Measurements from ENCODE around the gene ZNF425.
"Not testable (repeated sequence)": the region's sequence is repeated elsewhere in the genome, so short reads cannot be mapped to it uniquely, and the experiment has no call there.

The ZNF425 gene

DNA sequence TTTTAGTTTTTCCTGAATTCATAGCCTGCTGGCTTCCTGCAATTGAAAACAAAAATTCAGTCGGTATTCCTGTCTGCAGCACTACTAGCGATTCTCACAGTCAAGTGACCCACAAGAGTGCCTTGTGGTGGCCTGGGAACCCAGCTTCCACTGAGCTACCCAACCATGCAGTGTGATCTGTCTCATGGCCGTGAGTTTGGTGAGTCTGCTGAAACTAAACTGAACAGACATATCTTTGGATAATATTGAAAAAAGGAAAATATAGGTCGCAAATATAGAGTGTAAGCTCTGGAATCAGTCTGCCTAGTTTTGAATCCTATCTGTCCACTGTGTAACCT lies 53.7 kb downstream of the ZNF425 start:
- no peak for FAIRE-seq

DNA sequence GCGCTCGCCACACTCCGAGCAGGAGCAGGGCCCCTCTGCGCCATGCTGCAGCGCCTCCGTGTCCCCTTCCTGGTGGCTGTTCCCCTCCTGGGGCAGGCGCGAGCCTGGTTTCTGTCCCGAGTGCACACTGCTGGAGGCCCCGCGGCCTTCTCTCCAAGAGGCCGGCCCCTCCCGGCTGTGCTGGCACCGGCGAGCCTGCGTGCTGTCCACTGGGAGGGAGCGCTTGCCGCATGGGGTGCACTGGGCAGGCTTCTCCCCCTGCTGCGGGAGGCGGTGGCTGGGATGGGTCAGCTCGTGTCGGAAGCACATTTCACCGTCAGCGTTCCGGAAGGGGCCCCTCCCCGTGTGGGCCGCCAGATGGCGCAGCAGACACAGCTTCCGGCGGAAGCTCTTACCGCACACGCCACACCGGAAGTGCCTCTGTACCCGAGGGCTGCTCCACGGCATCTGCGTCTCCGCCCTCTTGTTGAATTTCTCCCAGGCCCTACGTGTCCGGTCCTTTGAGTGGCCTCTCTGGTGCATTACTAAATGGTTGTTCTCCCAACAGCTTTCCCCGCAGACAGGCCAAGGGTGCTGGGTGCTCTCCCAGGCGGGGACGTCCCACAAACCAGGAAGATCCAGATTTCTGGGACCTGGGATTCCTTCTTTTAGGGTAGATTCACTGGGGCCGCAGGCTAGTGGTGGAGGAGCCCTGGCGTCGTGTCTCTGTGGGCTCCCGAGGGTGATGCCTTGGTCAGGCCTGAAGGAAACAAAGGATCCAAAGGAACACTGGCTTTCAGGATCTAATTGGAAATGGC lies 54.3 kb downstream of the ZNF425 start:
- no peak for FAIRE-seq

GRCh38 chr7:149071182-149071635 lies 54.9 kb downstream of the ZNF425 start:
- no peak for FAIRE-seq

GRCh38 chr7:149070372-149071125 lies 55.6 kb downstream of the ZNF425 start:
- FAIRE-seq: no peak

- FAIRE-seq: no peak
Measured at GRCh38 chr7:149067869-149068268, 58.3 kb downstream of the ZNF425 start.

DNA sequence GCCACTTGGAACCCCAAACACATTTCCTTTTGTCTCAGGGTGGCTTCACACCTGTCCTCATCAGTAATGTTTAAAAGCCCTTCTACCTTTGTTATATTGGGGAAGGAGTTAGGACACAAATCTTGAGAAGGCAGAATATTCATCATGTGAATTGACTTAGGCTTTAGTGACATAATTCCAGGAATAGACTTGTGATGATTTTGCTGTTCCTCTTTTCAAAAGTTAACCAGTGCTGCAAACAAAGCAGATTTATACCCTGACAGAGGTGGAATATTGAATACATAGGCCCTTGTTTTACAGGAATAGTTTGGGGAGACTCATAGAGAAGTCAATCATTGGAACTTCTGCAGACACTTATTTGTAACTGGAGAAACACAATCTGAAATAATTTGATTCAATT lies 62.6 kb downstream of the ZNF425 start:
- FAIRE-seq: no peak

DNA sequence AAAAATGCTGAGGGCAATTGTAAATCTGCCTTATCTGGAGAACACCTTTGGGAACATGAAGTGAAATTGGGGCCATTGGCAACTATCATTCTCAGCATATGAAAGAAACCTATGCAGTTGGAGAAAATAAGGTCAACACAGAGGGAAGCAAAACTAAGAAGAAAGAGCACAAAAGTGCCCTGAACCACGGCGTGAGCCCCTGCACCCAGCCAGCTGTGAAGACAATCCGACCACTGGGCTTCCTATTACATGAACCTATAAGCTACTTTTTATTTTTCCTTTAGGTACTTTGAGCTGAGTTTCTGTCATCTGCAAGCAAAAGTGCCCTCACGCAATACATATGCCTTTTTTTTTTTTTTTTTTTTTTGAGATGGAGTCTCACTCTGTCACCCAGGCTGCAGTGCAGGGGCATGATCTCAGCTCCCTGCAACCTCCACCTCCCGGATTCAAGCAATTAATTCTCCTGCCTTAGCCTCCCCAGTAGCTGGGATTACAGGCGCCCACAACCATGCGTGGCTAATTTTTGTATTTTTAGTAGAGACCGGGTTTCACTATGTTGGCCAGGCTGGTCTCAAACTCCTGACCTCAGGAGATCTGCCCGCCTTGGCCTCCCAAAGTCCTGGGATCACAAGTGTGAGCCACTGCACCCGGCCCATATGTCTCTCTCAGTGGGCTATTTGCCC lies 63.8 kb downstream of the ZNF425 start:
- not testable (repeated sequence) for FAIRE-seq

GRCh38 chr7:149060156-149060555 lies 66.0 kb downstream of the ZNF425 start:
- no peak for FAIRE-seq

GRCh38 chr7:149053885-149054284 lies 72.2 kb downstream of the ZNF425 start:
- no peak for FAIRE-seq

- no peak for FAIRE-seq
Measured at GRCh38 chr7:149053384-149053783, 72.7 kb downstream of the ZNF425 start.

Data from endometrium (tissue), 2 donors.